NCI-H1694 (cell line): ENCODE results near the gene TBC1D9.

ENCODE experiments used
- DNase-seq: peaks from one replicate; lab custom pipeline; 2025; lab: John Stamatoyannopoulos, UW

TBC1D9 gene

GRCh38 chr4:140648716-140649308, 107.4 kb downstream of the TBC1D9 start:
- no peak for DNase-seq

GRCh38 chr4:140645614-140646412, 110.4 kb downstream of the TBC1D9 start:
- no peak for DNase-seq

GRCh38 chr4:140645196-140645595, 111.0 kb downstream of the TBC1D9 start:
- DNase-seq, result no peak

- no peak for DNase-seq
Observed at GRCh38 chr4:140644470-140645185, 111.6 kb downstream of the TBC1D9 start.

- no peak for DNase-seq
Observed at GRCh38 chr4:140643571-140644055, 112.6 kb downstream of the TBC1D9 start.

- no peak for DNase-seq
Observed at GRCh38 chr4:140642674-140643437, 113.3 kb downstream of the TBC1D9 start.

- DNase-seq, result no peak
Observed at GRCh38 chr4:140641789-140642439, 114.3 kb downstream of the TBC1D9 start.

- no peak for DNase-seq
Observed at GRCh38 chr4:140641105-140641555, 115.1 kb downstream of the TBC1D9 start.

- no peak for DNase-seq
Observed at GRCh38 chr4:140640150-140640748, 115.9 kb downstream of the TBC1D9 start.

GRCh38 chr4:140639066-140639465, 117.1 kb downstream of the TBC1D9 start:
- DNase-seq, result no peak

- DNase-seq, result peak; percentile 5
Observed at GRCh38 chr4:140637836-140638235, 118.3 kb downstream of the TBC1D9 start.

GRCh38 chr4:140635606-140636005, 120.6 kb downstream of the TBC1D9 start:
- no peak for DNase-seq

GRCh38 chr4:140633951-140634350, 122.2 kb downstream of the TBC1D9 start:
- no peak for DNase-seq

GRCh38 chr4:140633124-140633523, 123.1 kb downstream of the TBC1D9 start:
- no peak for DNase-seq

- no peak for DNase-seq
Observed at GRCh38 chr4:140630246-140630645, 125.9 kb downstream of the TBC1D9 start.

GRCh38 chr4:140628016-140628415, 128.2 kb downstream of the TBC1D9 start:
- DNase-seq, result no peak

GRCh38 chr4:140626661-140627376, 129.4 kb downstream of the TBC1D9 start:
- no peak for DNase-seq

GRCh38 chr4:140622333-140622958, 133.7 kb downstream of the TBC1D9 start:
- DNase-seq, result no peak

- DNase-seq, result no peak
Observed at GRCh38 chr4:140621161-140621560, 135.0 kb downstream of the TBC1D9 start.
